ENCODE results near the gene DLAT. TPM values are rescaled to one million over a fixed set of nuclear protein-coding genes. Genes with fewer than 3 reads are reported as not detected.

DLAT gene
- total RNA-seq, 1 donor from 2014 or later = 35.6 TPM

Other genes with a start within 250 kb of the DLAT start
- gene ALG9, start 153.8 kb upstream of the DLAT start, total RNA-seq = 33.5 TPM
- 3.8 TPM for gene FDXACB1, start 146.2 kb upstream of the DLAT start, total RNA-seq
- gene CFAP68, start 145.9 kb upstream of the DLAT start, total RNA-seq = 50.9 TPM
- gene CRYAB, start 113.6 kb upstream of the DLAT start, total RNA-seq = 106 TPM
- 0.83 TPM for gene HSPB2, start 112.7 kb upstream of the DLAT start, total RNA-seq
- gene C11orf52, start 106.5 kb upstream of the DLAT start, total RNA-seq = 8.5 TPM
- gene DIXDC1, start 88.1 kb upstream of the DLAT start, total RNA-seq = 24.7 TPM
- gene PIH1D2, start 48.6 kb downstream of the DLAT start, total RNA-seq = 3.4 TPM
- gene NKAPD1, start 48.9 kb downstream of the DLAT start, total RNA-seq = 16.4 TPM
- gene TIMM8B, start 61.3 kb downstream of the DLAT start, total RNA-seq = 54.8 TPM
- gene SDHD, start 61.5 kb downstream of the DLAT start, total RNA-seq = 113 TPM
- 20.0 TPM for gene IL18, start 138.7 kb downstream of the DLAT start, total RNA-seq
- gene TEX12, start 142.0 kb downstream of the DLAT start, total RNA-seq = 0.68 TPM
- 8.7 TPM for gene BCO2, start 150.1 kb downstream of the DLAT start, total RNA-seq
- 44.5 TPM for gene PTS, start 201.0 kb downstream of the DLAT start, total RNA-seq
- gene PLET1, start 235.5 kb downstream of the DLAT start, total RNA-seq = not detected

All from ureter (tissue), 1 donor.